Left ventricle myocardium inferior (tissue), 1 donor: ENCODE data around the gene SLC48A1. TPM values are rescaled to one million over a fixed set of nuclear protein-coding genes. Genes with fewer than 3 reads are reported as not detected.

Experiments used
- DNase-seq: peaks from one replicate; pipeline ENCODE4 v3.0.0-alpha.2; 2020
- H3K27ac ChIP-seq: fragments of 200-600 bp; replicated peaks from 2 replicates; pipeline ENCODE4 v1.8.0; 2021
- H3K27me3 ChIP-seq: fragments of 200-600 bp; 2 replicates; pipeline ENCODE4 v1.8.0; 2021; ENCODE audit warnings: low read depth
- H3K36me3 ChIP-seq: fragments of 200-600 bp; 2 replicates; pipeline ENCODE4 v1.8.0; 2021
- H3K4me1 ChIP-seq: fragments of 200-600 bp; 2 replicates; pipeline ENCODE4 v1.8.0; 2021
- H3K4me3 ChIP-seq: fragments of 200-600 bp; 2 replicates; pipeline ENCODE4 v1.8.0; 2021; ENCODE audit warnings: mild to moderate bottlenecking, moderate library complexity
- H3K9me3 ChIP-seq: fragments of 200-600 bp; replicated peaks from 2 replicates; pipeline ENCODE4 v1.8.0; 2021
- CTCF ChIP-seq: fragments of 200-600 bp; IDR thresholded peaks from 2 replicates; pipeline ENCODE4 v1.8.0; 2021; ENCODE audit warnings: antibody characterized with exemption, mild to moderate bottlenecking, borderline replicate concordance
- intact Hi-C: fragments of 100-400 bp; cut with micrococcal nuclease; formaldehyde crosslinking; loops from one replicate; pipeline ENCODE4 v1.11.0; 2022
- total RNA-seq: library from RNA; stranded (reverse); fragmentation: NEBNext Ultra II Directional; extraction: Animal tissue kit (Norgen Biotek cat#: 25700); gene quantifications from one replicate; pipeline ENCODE4 v1.2.1, GENCODE V29; 2021
- donor health status: DM: no; HTN: yes; CAD: no; lungs with severe emphysema.

Gene SLC48A1
- total RNA-seq, 1 donor from 2014 or later = 25.3 TPM

GRCh38 chr12:47747126-47747525 is 25.9 kb upstream of the SLC48A1 start:
- peaks cover 36% of the 10 kb centered on the region for H3K36me3 ChIP-seq
- intact Hi-C loops = no loop called here
- no peak for TF ChIP-seq CTCF
- no peak for DNase-seq
- peaks cover 43% of the 10 kb centered on the region for H3K4me1 ChIP-seq
- no peak overlapping the region for H3K27ac ChIP-seq
- H3K27me3 ChIP-seq = no peaks in the 10 kb centered on the region
- H3K9me3 ChIP-seq = no peaks in the 10 kb centered on the region
- no peak overlapping the region for H3K4me3 ChIP-seq

GRCh38 chr12:47747596-47748506 is 25.2 kb upstream of the SLC48A1 start:
- no peaks in the 10 kb centered on the region for H3K27me3 ChIP-seq

GRCh38 chr12:47748507-47748828 is 24.6 kb upstream of the SLC48A1 start:
- Histone ChIP-seq H3K9me3 (no peaks in the 10 kb centered on the region), H3K27me3 (no peaks in the 10 kb centered on the region), H3K4me1 (peaks cover 52% of the 10 kb centered on the region), H3K27ac (no peak overlapping the region), H3K4me3 (no peak overlapping the region), H3K36me3 (peaks cover 36% of the 10 kb centered on the region)
- no peak for DNase-seq
- intact Hi-C loops = no loop called here
- TF ChIP-seq CTCF = no peak

More at GRCh38 chr12:47747596-47748506, 25.2 kb upstream of the SLC48A1 start:
- Histone ChIP-seq H3K27ac (no peak overlapping the region), H3K9me3 (no peaks in the 10 kb centered on the region), H3K36me3 (peaks cover 36% of the 10 kb centered on the region), H3K4me1 (peaks cover 46% of the 10 kb centered on the region), H3K4me3 (no peak overlapping the region)
- DNase-seq = no peak
- TF ChIP-seq CTCF = no peak
- intact Hi-C loops = no loop called here

- Histone ChIP-seq H3K27me3 (no peaks in the 10 kb centered on the region), H3K4me1 (peaks cover 54% of the 10 kb centered on the region), H3K4me3 (no peak overlapping the region), H3K27ac (no peak overlapping the region), H3K9me3 (no peaks in the 10 kb centered on the region), H3K36me3 (peaks cover 36% of the 10 kb centered on the region)
- TF ChIP-seq CTCF = no peak
- intact Hi-C loops = no loop called here
- no peak for DNase-seq
Observed at GRCh38 chr12:47748899-47749298, 24.1 kb upstream of the SLC48A1 start.

GRCh38 chr12:47750229-47750798 is 22.7 kb upstream of the SLC48A1 start:
- Histone ChIP-seq H3K4me1 (peaks cover 61% of the 10 kb centered on the region), H3K27me3 (no peaks in the 10 kb centered on the region), H3K9me3 (no peaks in the 10 kb centered on the region), H3K36me3 (peaks cover 36% of the 10 kb centered on the region), H3K27ac (no peak overlapping the region), H3K4me3 (no peak overlapping the region)
- no peak for DNase-seq
- no peak for TF ChIP-seq CTCF
- intact Hi-C loops = no loop called here
